PFSK-1 (cell line): Measurements from ENCODE around the gene MSH5.

Experiments used
- POLR2AphosphoS5 ChIP-seq: IDR thresholded peaks from 2 replicates; pipeline ENCODE4 v1.6.1; 2012; ENCODE audit warnings: low read depth, mild to moderate bottlenecking, control low read depth, low read length, moderate library complexity
- REST ChIP-seq, 2 experiments: IDR thresholded peaks; 2 replicates each; pipeline versions ENCODE4 v1.6.1 to v1.8.0; 2011 to 2012; ENCODE audit warnings: low read depth in 2 of 2, low read length in 2 of 2, control low read depth in 1 of 2, inconsistent platforms in 1 of 2, mild to moderate bottlenecking in 1 of 2, moderate library complexity in 1 of 2; ENCODE audit not compliant: insufficient read depth in 1 of 2

GRCh38 chr6:31782126-31782855 lies 42.5 kb downstream of the MSH5 start:
- no peak for TF ChIP-seq REST (IDR thresholded peaks at IDR 0.05; ENCODE audit: insufficient read depth in 1 of 2, low read depth in 2 of 2, low read length in 2 of 2)
- no peak for TF ChIP-seq POLR2AphosphoS5
